ENCODE data around the gene MECR. TPM values are rescaled to one million over a fixed set of nuclear protein-coding genes. Genes with fewer than 3 reads are reported as not detected.

MECR gene
- total RNA-seq, 3 donors from 2014 or later (not counting 1 experiment from before 2014, with no cell fraction given): 8.0 to 11.2 (median 8.8) TPM

GRCh38 chr1:29266912-29267311, 36.2 kb upstream of the MECR start:
- no CpG with 5 or more reads among the region's 3 CpGs for WGBS (ENCODE audit: insufficient coverage)
- H3K27me3 ChIP-seq (ENCODE audit: control insufficient read depth, insufficient read depth, low read length): peaks cover 6% of the 10 kb centered on the region
- Mint-ChIP-seq H3K4me1 (no peaks in the 10 kb centered on the region), H3K27me3 (ENCODE audit: low read depth in 2 of 2) (peaks cover 49 to 63% of the 10 kb centered on the region in 2 donors), H3K36me3 (no peaks in the 10 kb centered on the region), H3K27ac (no peak overlapping the region), H3K9me3 (no peaks in the 10 kb centered on the region), H3K4me3 (no peak overlapping the region)
- H3K4me3 ChIP-seq (ENCODE audit: low read length): no peak overlapping the region
- TF ChIP-seq CTCF (IDR thresholded peaks at IDR 0.05): no peak
- no peaks in the 10 kb centered on the region for H3K36me3 ChIP-seq (ENCODE audit: control insufficient read depth, insufficient read depth, low read length)
- H3K27ac ChIP-seq (ENCODE audit: low read length): no peak overlapping the region
- intact Hi-C loops (cut with micrococcal nuclease): no loop called here
- H3K4me1 ChIP-seq (ENCODE audit: control insufficient read depth, insufficient read depth, low read length): no peaks in the 10 kb centered on the region
- DNase-seq: no peak
- no peak for ATAC-seq
- H3K9me3 ChIP-seq (ENCODE audit: control insufficient read depth, insufficient read depth, low read length): no peaks in the 10 kb centered on the region

GRCh38 chr1:29264773-29265389, 34.1 kb upstream of the MECR start:
- Mint-ChIP-seq H3K27me3 (ENCODE audit: low read depth in 2 of 2) (peaks cover 49 to 66% of the 10 kb centered on the region in 2 donors), H3K4me1 (peaks cover 6 to 9% of the 10 kb centered on the region in 2 donors), H3K4me3 (no peak overlapping the region), H3K9me3 (no peaks in the 10 kb centered on the region), H3K27ac (no peak overlapping the region), H3K36me3 (no peaks in the 10 kb centered on the region)
- peaks cover 4% of the 10 kb centered on the region for H3K4me1 ChIP-seq (ENCODE audit: control insufficient read depth, insufficient read depth, low read length)
- 93% methylated on average over 2 of the region's 4 CpGs for WGBS (ENCODE audit: insufficient coverage)
- H3K27me3 ChIP-seq (ENCODE audit: control insufficient read depth, insufficient read depth, low read length): peaks cover 18% of the 10 kb centered on the region
- intact Hi-C loops (cut with micrococcal nuclease): no loop called here
- no peak overlapping the region for H3K27ac ChIP-seq (ENCODE audit: low read length)
- H3K36me3 ChIP-seq (ENCODE audit: control insufficient read depth, insufficient read depth, low read length): no peaks in the 10 kb centered on the region
- no peak overlapping the region for H3K4me3 ChIP-seq (ENCODE audit: low read length)
- no peaks in the 10 kb centered on the region for H3K9me3 ChIP-seq (ENCODE audit: control insufficient read depth, insufficient read depth, low read length)
- no peak for TF ChIP-seq CTCF (IDR thresholded peaks at IDR 0.05)
- DNase-seq (no peak), ATAC-seq (no peak)

- WGBS (ENCODE audit: insufficient coverage): 30% methylated on average over 29 of the region's 29 CpGs
- intact Hi-C loops (cut with micrococcal nuclease): no loop called here
- Mint-ChIP-seq H3K9me3 (no peaks in the 10 kb centered on the region), H3K27me3 (ENCODE audit: low read depth in 2 of 2) (peaks cover 43 to 44% of the 10 kb centered on the region in 2 donors), H3K36me3 (no peaks in the 10 kb centered on the region), H3K27ac (no peak overlapping the region), H3K4me3 (peak overlapping the region; percentile 79), H3K4me1 (peaks cover 7 to 10% of the 10 kb centered on the region in 2 donors)
- no peak overlapping the region for H3K27ac ChIP-seq (ENCODE audit: low read length)
- ATAC-seq (no peak), DNase-seq (no peak)
- H3K9me3 ChIP-seq (ENCODE audit: control insufficient read depth, insufficient read depth, low read length): no peaks in the 10 kb centered on the region
- H3K36me3 ChIP-seq (ENCODE audit: control insufficient read depth, insufficient read depth, low read length): no peaks in the 10 kb centered on the region
- H3K27me3 ChIP-seq (ENCODE audit: control insufficient read depth, insufficient read depth, low read length): peaks cover 24% of the 10 kb centered on the region
- H3K4me3 ChIP-seq (ENCODE audit: low read length): no peak overlapping the region
- peaks cover 14% of the 10 kb centered on the region for H3K4me1 ChIP-seq (ENCODE audit: control insufficient read depth, insufficient read depth, low read length)
- no peak for TF ChIP-seq CTCF (IDR thresholded peaks at IDR 0.05)
These were observed 29.8 kb upstream of the MECR start for GRCh38 chr1:29260531-29260930.

Data from natural killer cell (primary cell).